Thymus (tissue), 11 donors: ENCODE results near the gene GALM. TPM values are rescaled to one million over a fixed set of nuclear protein-coding genes. Genes with fewer than 3 reads are reported as not detected.

Source experiments
- DNase-seq, 9 donors: peaks; one replicate each; pipeline ENCODE4 v3.0.0-alpha.2; 2013; ENCODE audit warnings: low spot score in 9 of 9, low read depth in 6 of 9, missing footprints in 1 of 9
- H3K27ac ChIP-seq, 2 donors: one replicate each; pipeline ENCODE4 v1.5.1; 2013; ENCODE audit warnings: control low read depth in 1 of 2, low read depth in 1 of 2, low read length in 1 of 2, mild to moderate bottlenecking in 1 of 2, moderate library complexity in 1 of 2
- H3K27me3 ChIP-seq, 2 donors: one replicate each; pipeline ENCODE4 v1.5.1; 2013; ENCODE audit warnings: low read length in 1 of 2; ENCODE audit not compliant: control insufficient read depth in 2 of 2, insufficient read depth in 1 of 2
- H3K36me3 ChIP-seq, 2 donors: one replicate each; pipeline ENCODE4 v1.5.1; 2013; ENCODE audit warnings: low read length in 1 of 2, mild to moderate bottlenecking in 1 of 2, moderate library complexity in 1 of 2; ENCODE audit not compliant: control insufficient read depth in 2 of 2, insufficient read depth in 2 of 2
- H3K4me1 ChIP-seq, 2 donors: one replicate each; pipeline ENCODE4 v1.5.1; 2013; ENCODE audit warnings: low read length in 2 of 2; ENCODE audit not compliant: control insufficient read depth in 2 of 2, insufficient read depth in 2 of 2
- H3K4me3 ChIP-seq, 2 donors: one replicate each; pipeline ENCODE4 v1.5.1; 2013; ENCODE audit warnings: low read length in 2 of 2, control low read depth in 1 of 2, mild to moderate bottlenecking in 1 of 2
- H3K9me3 ChIP-seq, 2 donors: one replicate each; pipeline ENCODE4 v1.5.1; 2013; ENCODE audit warnings: low read length in 1 of 2, mild to moderate bottlenecking in 1 of 2; ENCODE audit not compliant: control insufficient read depth in 2 of 2, insufficient read depth in 1 of 2
- WGBS: extraction: QIAGEN DNeasy Blood & Tissue Kit; methylation state at CpG from one replicate; pipeline ENCODE4 v1.1.7; 2013; 5-methylcytosine and 5-hydroxymethylcytosine counted together
- polyA plus RNA-seq: library from polyadenylated mRNA; stranded (reverse); fragments of 200-250 nt; gene quantifications from one replicate; pipeline ENCODE4 v1.2.3, GENCODE V29; 2013
- total RNA-seq: library from RNA; stranded (reverse); fragments of 120-200 nt; gene quantifications from one replicate; pipeline ENCODE4 v1.2.4, GENCODE V29; 2013
- donor health status: healthy.

Gene GALM
- total and polyA plus RNA-seq, 2 donors = 10.0 to 12.0 TPM

DNA sequence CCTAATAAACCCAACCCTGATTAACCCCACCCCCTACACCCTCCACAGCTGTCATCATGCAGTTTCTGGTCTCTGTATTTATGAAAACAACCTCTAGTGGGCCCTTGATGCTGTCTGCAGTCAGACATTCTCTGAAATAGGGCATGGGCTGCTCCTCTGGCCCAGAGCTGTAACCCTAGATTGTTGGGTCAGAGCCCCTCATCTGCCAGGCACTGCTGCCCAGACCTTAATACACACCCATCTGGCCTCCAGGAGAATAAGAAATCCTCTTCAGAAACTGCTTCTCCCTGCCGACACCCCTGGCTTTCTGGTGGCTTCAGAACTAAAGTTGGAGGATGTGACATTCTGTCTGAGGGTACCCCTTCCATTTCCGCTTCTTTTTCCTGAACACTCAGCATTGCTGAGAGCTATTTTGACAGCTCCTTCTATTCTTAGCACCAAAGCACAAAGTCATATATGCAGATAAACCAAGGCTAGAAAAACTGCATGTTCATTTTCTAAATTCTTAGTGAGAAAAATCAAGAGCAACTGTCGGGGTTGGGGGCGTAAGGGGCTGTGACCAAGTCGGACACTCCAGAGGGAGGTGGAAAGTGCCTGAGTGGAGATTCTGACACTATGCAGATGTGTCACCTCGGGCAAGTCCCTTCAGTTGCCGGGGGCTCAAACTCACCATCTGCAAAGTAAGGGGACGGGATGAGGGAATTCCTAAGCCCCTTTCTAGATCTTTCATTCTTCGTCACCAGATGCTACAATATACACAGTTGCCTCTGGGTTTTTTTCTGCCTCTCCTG, 56.6 kb downstream of the GALM start:
- peak in 8 of 9 donors; percentile 40 to 84 (median 66) for DNase-seq
- Histone ChIP-seq H3K4me1 (peaks cover 11 to 28% of the 10 kb centered on the region in 2 donors), H3K36me3 (peaks cover 3 to 8% of the 10 kb centered on the region in 2 donors), H3K9me3 (peaks cover 0 to 15% of the 10 kb centered on the region in 2 donors), H3K27me3 (no peaks in the 10 kb centered on the region), H3K4me3 (peak overlapping the region in 1 of 2 donors; percentile 23), H3K27ac (peak overlapping the region; percentile 81 to 84)
- WGBS = 28% methylated on average over 9 of the region's 9 CpGs

DNA sequence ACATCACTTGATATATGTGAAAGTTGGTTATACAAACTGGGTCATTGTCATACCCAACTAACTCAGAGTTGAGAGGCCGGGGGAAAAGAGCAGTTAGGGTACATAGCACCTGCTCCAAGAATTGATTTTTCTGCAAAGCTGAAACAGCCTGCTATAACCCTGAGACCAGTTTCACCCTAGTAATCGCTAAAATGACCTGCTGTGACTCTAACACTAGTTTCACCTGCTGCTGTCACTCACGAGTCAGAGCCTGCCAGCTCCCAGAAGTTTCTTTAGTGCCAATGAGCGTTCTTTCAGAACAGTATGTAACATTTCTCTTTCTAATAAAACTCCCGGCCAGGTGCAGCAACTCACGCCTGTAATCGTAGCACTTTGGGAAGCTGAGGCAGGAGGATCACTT, 57.3 kb downstream of the GALM start:
- H3K4me1 ChIP-seq = peaks cover 11 to 28% of the 10 kb centered on the region in 2 donors
- H3K36me3 ChIP-seq = peaks cover 3 to 8% of the 10 kb centered on the region in 2 donors
- H3K9me3 ChIP-seq = peaks cover 0 to 15% of the 10 kb centered on the region in 2 donors
- peak overlapping the region in 1 of 2 donors; percentile 84 for H3K27ac ChIP-seq
- peak in 1 of 9 donors; percentile 48 for DNase-seq
- peak overlapping the region in 1 of 2 donors; percentile 3 for H3K4me3 ChIP-seq
- 90% methylated on average over 7 of the region's 7 CpGs for WGBS
- H3K27me3 ChIP-seq = no peaks in the 10 kb centered on the region

DNA sequence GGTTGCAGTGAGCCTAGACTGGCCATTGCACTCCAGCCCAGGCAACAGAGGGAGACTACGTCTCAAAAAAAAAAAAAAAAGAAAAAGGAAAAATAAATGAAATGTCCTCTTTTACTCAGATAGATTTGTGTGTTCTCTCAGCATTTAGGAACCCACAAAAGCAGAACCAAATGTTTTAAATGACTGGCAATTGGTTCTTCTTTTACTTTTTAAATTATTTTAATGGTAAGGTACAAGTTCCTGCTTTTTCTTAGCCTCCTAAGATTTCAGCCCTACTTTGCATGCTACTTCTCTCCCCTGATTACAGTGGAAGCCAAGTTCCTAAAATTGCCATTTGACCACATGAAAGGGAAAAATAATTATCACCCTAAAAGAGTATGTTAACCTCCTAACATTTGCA, 61.7 kb downstream of the GALM start:
- no peak overlapping the region for H3K27ac ChIP-seq
- H3K4me3 ChIP-seq = no peak overlapping the region
- peaks cover 20 to 34% of the 10 kb centered on the region in 2 donors for H3K36me3 ChIP-seq
- DNase-seq = no peak
- no peaks in the 10 kb centered on the region for H3K9me3 ChIP-seq
- WGBS = 100% methylated on average over 1 of the region's 1 CpG
- no peaks in the 10 kb centered on the region for H3K27me3 ChIP-seq
- H3K4me1 ChIP-seq = peaks cover 6 to 13% of the 10 kb centered on the region in 2 donors

DNA sequence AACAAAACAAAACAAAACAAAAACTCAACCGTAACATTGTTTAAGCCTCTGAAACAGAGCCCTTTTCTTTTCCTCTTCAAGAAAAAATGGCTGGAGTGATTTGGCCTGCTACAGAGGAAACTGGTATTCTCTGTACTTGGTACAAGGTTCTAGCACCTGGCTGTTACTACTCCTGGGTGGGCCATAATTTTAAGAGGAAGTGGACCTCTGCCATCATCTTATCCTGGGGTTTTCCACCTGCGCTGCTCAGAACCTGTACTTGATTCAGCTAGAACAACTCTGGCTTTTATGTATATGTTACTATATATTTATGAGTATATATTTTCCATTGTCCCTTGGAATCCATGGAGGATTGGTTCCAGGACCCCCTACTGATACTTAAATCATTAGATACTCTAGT, 62.8 kb downstream of the GALM start:
- no peak overlapping the region for H3K4me3 ChIP-seq
- H3K36me3 ChIP-seq = peaks cover 29 to 41% of the 10 kb centered on the region in 2 donors
- no peaks in the 10 kb centered on the region for H3K27me3 ChIP-seq
- H3K9me3 ChIP-seq = no peaks in the 10 kb centered on the region
- WGBS = 96% methylated on average over 2 of the region's 2 CpGs
- no peak overlapping the region for H3K27ac ChIP-seq
- DNase-seq = no peak
- peaks cover 0 to 3% of the 10 kb centered on the region in 2 donors for H3K4me1 ChIP-seq

DNA sequence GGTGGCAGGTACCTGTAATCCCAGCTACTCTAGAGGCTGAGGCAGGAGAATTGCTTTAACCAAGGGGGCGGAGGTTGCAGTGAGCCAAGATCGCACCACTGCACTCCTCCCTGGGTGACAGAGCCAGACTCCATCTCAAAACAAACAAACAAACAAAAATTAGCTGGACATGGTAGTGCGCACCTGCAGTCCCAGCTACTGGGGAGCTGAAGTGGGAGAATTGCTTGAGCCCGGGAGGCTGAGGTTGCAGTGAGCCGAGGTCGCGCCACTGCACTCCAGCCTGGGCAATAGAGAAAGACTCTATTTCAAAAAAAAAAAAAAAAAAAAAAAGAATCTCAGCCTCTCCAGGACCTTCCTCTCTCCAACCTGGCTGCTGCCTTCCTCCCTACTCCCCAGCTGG, 65.2 kb downstream of the GALM start:
- H3K4me3 ChIP-seq = no peak overlapping the region
- H3K27me3 ChIP-seq = no peaks in the 10 kb centered on the region
- H3K36me3 ChIP-seq = peaks cover 46 to 48% of the 10 kb centered on the region in 2 donors
- H3K9me3 ChIP-seq = no peaks in the 10 kb centered on the region
- H3K4me1 ChIP-seq = no peaks in the 10 kb centered on the region
- DNase-seq = no peak
- WGBS = 98% methylated on average over 7 of the region's 7 CpGs
- H3K27ac ChIP-seq = no peak overlapping the region

DNA sequence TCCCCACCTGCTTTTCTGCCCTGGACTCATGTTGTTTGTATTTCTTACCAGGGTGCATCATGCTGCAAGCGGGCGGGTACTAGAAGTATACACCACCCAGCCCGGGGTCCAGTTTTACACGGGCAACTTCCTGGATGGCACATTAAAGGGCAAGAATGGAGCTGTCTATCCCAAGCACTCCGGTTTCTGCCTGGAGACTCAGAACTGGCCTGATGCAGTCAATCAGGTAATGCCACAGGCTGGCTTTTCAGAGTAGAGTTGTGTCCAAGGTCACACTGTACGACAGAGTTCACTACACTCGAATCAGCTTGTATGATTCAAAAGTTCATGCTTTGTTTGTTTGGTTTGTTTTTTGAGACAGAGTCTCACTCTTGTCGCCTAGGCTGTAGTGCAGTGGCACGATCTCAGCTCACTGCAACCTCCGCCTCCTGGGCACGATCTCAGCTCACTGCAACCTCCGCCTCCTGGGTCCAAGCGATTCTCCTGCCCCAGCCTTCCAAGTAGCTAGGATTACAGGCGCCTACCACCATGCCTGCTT, 65.8 kb downstream of the GALM start:
- WGBS = 98% methylated on average over 14 of the region's 14 CpGs
- DNase-seq = no peak
- no peaks in the 10 kb centered on the region for H3K27me3 ChIP-seq
- no peak overlapping the region for H3K27ac ChIP-seq
- no peak overlapping the region for H3K4me3 ChIP-seq
- no peaks in the 10 kb centered on the region for H3K9me3 ChIP-seq
- peaks cover 46 to 51% of the 10 kb centered on the region in 2 donors for H3K36me3 ChIP-seq
- no peaks in the 10 kb centered on the region for H3K4me1 ChIP-seq

DNA sequence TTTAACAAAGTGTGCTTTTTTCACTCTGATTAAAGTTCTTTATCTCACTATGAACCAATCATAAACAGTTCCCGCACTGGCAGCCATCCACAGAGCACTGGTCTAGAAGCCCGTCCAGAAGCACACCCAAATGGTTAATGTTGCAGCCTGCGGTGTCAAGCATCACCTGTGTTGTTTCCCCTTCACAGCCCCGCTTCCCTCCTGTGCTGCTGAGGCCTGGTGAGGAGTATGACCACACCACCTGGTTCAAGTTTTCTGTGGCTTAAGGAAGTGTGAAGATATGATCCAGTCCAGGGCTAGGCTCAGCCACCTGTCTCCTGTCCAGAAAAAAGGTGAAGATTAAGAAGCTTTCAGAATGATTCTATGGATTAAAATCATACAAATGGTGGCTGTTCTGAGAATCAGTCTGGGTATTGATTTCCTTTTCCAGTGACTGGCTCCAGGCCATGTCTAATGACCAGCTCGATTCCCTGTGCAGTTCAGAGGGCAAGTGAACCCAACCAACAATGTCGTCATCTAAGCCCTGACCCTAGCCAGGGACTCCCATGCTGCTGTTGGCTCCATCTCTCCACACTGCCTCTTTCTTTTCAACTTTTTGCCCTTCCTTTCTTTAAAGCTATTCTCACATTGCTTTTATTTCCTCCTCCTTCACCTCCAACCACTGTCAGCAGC, 67.5 kb downstream of the GALM start:
- Histone ChIP-seq H3K27me3 (no peaks in the 10 kb centered on the region), H3K4me1 (no peaks in the 10 kb centered on the region), H3K9me3 (no peaks in the 10 kb centered on the region), H3K4me3 (no peak overlapping the region), H3K27ac (no peak overlapping the region), H3K36me3 (peaks cover 58 to 64% of the 10 kb centered on the region in 2 donors)
- DNase-seq = no peak
- WGBS = 90% methylated on average over 6 of the region's 6 CpGs

DNA sequence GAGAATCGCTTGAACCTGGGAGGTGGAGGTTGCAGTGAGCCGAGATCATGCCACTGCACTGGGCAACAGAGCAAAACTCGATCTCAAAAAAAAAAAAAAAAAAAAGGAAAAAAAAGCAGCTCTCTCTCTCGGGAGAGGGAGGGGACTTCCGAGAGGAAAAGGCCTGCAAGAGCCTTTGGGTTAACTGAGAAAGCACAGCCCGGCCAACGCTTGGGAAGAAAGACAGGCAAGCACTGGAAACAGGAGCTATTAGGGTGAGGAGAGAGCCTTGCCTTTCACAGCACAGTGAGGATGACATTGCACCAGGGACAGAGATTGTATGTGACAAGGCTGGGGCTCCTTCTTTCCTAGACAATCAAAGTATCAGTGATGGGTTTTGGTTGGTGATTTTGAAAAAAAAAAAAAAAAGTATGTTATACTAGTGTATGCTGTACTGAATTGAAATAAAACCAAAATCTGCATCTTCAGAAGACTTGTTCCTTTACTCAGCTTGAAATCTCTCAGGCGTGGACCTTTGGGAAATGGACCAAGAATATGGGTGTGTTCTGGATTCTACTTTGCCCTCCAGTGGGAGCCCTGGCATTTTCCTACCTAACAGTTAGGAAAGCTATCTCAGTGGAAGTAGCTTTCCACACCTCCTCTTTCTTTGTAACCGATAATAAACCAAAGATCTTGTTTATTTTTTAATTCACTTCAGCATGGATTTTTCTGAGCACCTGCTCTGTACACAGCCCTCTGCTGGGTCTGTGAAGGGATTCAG, 68.6 kb downstream of the GALM start:
- Histone ChIP-seq H3K9me3 (no peaks in the 10 kb centered on the region), H3K36me3 (peaks cover 58 to 71% of the 10 kb centered on the region in 2 donors), H3K27me3 (no peaks in the 10 kb centered on the region), H3K4me3 (no peak overlapping the region), H3K4me1 (no peaks in the 10 kb centered on the region), H3K27ac (no peak overlapping the region)
- DNase-seq = no peak
- 94% methylated on average over 9 of the region's 9 CpGs for WGBS
